K562 (cell line): ENCODE measurements around the gene IGDCC3. TPM values are rescaled to one million over a fixed set of nuclear protein-coding genes. Genes with fewer than 3 reads are reported as not detected.

Experiments
- ATAC-seq: fragments of 200-7000 bp; cut with Tn5 transposase; 3 replicates; pipeline ENCODE4 v1.9.1; 2020; ENCODE audit warnings: moderate library complexity
- BruUV-seq: library from RNA; stranded (reverse); fragments of 400-500 nt; replicated peaks from 2 replicates; lab custom pipeline; 2021; lab: Mats Ljungman, UMichigan
- CTCF ChIA-PET: fragments of 300-600 bp; formaldehyde crosslinking; extraction: SDS; loops from one replicate; lab custom pipeline; 2021; ENCODE audit warnings: low intra/inter-chr PET ratio; lab: Yijun Ruan, JAX
- POLR2A ChIA-PET: fragments of 300-600, 350-650 bp; sonication (Branson Sonifier 250); formaldehyde crosslinking; extraction: SDS; loops from one replicate; lab custom pipeline; 2021; ENCODE audit warnings: antibody characterized with exemption, inconsistent platforms; lab: Yijun Ruan, JAX
- DNase-seq, 4 experiments: peaks; one replicate each; pipeline versions ENCODE4 v3.0.0 to v3.0.0-alpha.2; 2011 to 2018; ENCODE audit warnings: low spot score in 3 of 4, mixed read lengths in 3 of 4; ENCODE audit errors: extremely low read depth in 1 of 4
- FAIRE-seq: peaks from 2 replicates; lab custom pipeline; 2011; peaks lifted over from hg19 to GRCh38; lab: Jason Lieb, UNC
- H2AFZ ChIP-seq: 2 replicates; pipeline ENCODE4 v1.6.0; 2011; ENCODE audit warnings: low read depth, low read length, control low read depth, inconsistent platforms
- H3K27ac ChIP-seq: fragments of 200-600 bp; 3 replicates; pipeline ENCODE4 v1.8.0; 2011; ENCODE audit warnings: low read depth, mild to moderate bottlenecking, control low read depth, inconsistent platforms, low read length, moderate library complexity, mixed read lengths; ENCODE audit errors: extremely low read depth
- H3K27me3 ChIP-seq, 2 experiments: fragments of 300-600 bp in 1 of 2; 2 replicates in 1 of 2; 3 replicates in 1 of 2; pipeline versions ENCODE4 v1.6.0 to v1.8.0; 2011; ENCODE audit warnings: inconsistent platforms in 2 of 2, low read length in 2 of 2, mild to moderate bottlenecking in 1 of 2, mixed read lengths in 1 of 2, moderate library complexity in 1 of 2; ENCODE audit not compliant: control insufficient read depth in 2 of 2, insufficient read depth in 2 of 2
- H3K36me3 ChIP-seq: fragments of 300-600 bp; 3 replicates; pipeline ENCODE4 v1.8.0; 2011; ENCODE audit warnings: mild to moderate bottlenecking, low read length, inconsistent platforms; ENCODE audit not compliant: control insufficient read depth, insufficient read depth
- H3K4me1 ChIP-seq, 2 experiments: fragments of 200-600 bp in 1 of 2; replicated peaks in 1 of 2; 2 replicates in 1 of 2; 3 replicates in 1 of 2; pipeline versions ENCODE4 v1.5.1 to v1.8.0; 2011; ENCODE audit warnings: inconsistent platforms in 2 of 2, low read length in 2 of 2, mild to moderate bottlenecking in 1 of 2, mixed read lengths in 1 of 2, moderate library complexity in 1 of 2; ENCODE audit not compliant: control insufficient read depth in 2 of 2, insufficient read depth in 2 of 2
- H3K4me2 ChIP-seq: 2 replicates; pipeline ENCODE4 v1.6.1; 2011; ENCODE audit warnings: low read length, control low read depth, inconsistent platforms, mixed read lengths; ENCODE audit not compliant: insufficient read depth
- H3K4me3 ChIP-seq: fragments of 200-600 bp; sonication (generic), shearing (Covaris generic); 2 replicates; pipeline ENCODE4 v1.5.1; 2016; ENCODE audit warnings: control low read depth, inconsistent platforms
- H3K79me2 ChIP-seq: fragments of 200-600 bp; 3 replicates; pipeline ENCODE4 v1.8.0; 2011; ENCODE audit warnings: low read length, inconsistent platforms; ENCODE audit not compliant: control insufficient read depth, insufficient read depth
- H3K9ac ChIP-seq, 2 experiments: 2 replicates each; pipeline versions ENCODE4 v1.6.0 to v1.6.1; 2011; ENCODE audit warnings: low read depth in 2 of 2, low read length in 2 of 2, control low read depth in 1 of 2, inconsistent platforms in 1 of 2, mild to moderate bottlenecking in 1 of 2, mixed read lengths in 1 of 2; ENCODE audit not compliant: insufficient read depth in 1 of 2
- H3K9me1 ChIP-seq: one replicate; pipeline ENCODE4 v1.6.0; 2011; ENCODE audit warnings: inconsistent platforms, mild to moderate bottlenecking, low read length, moderate library complexity; ENCODE audit not compliant: control insufficient read depth, insufficient read depth
- H3K9me3 ChIP-seq: replicated peaks from 2 replicates; pipeline ENCODE4 v1.5.1; 2011; ENCODE audit warnings: low read depth, low read length, inconsistent platforms; ENCODE audit not compliant: control insufficient read depth, insufficient read depth
- H4K20me1 ChIP-seq: replicated peaks from 2 replicates; pipeline ENCODE4 v1.6.1; 2011; ENCODE audit warnings: low read length, inconsistent platforms, mixed read lengths; ENCODE audit not compliant: control insufficient read depth, insufficient read depth
- CEBPB ChIP-seq: fragments of 450-650 bp; IDR thresholded peaks from 2 replicates; pipeline ENCODE4 v1.6.1; 2016; ENCODE audit warnings: missing genetic modification characterization, missing compliant biosample characterization
- CREB3 ChIP-seq: fragments of 450-650 bp; conservative IDR thresholded peaks from 2 replicates; pipeline ENCODE4 v1.6.1; 2016; ENCODE audit warnings: missing genetic modification characterization, low read depth, mild to moderate bottlenecking, missing compliant biosample characterization, moderate library complexity
- E2F8 ChIP-seq: fragments of 450-650 bp; IDR thresholded peaks from 2 replicates; pipeline ENCODE4 v1.7.1; 2018; ENCODE audit warnings: mild to moderate bottlenecking, low read depth; ENCODE audit not compliant: partially characterized antibody
- NCOR1 ChIP-seq: fragments of 450-650 bp; IDR thresholded peaks from 2 replicates; pipeline ENCODE4 v1.6.1; 2016; ENCODE audit warnings: mild to moderate bottlenecking, moderate library complexity
- PTTG1 ChIP-seq: fragments of 450-650 bp; IDR thresholded peaks from 2 replicates; pipeline ENCODE4 v1.6.1; 2016; ENCODE audit warnings: low read depth, mild to moderate bottlenecking, missing genetic modification characterization, missing compliant biosample characterization
- SIN3B ChIP-seq: fragments of 450-650 bp; IDR thresholded peaks from 2 replicates; pipeline ENCODE4 v1.6.1; 2017; ENCODE audit warnings: low read depth, mild to moderate bottlenecking, moderate library complexity
- ZNF764 ChIP-seq: fragments of 250-450 bp; sonication (Bioruptor Pico); IDR thresholded peaks from 2 replicates; pipeline ENCODE4 v1.4.0; 2020; ENCODE audit warnings: low read depth, mild to moderate bottlenecking, moderate library complexity
- WGBS: fragments of 100-300 bp; shearing (Covaris generic); methylation state at CpG from one replicate; pipeline ENCODE4 v1.1.6; 2016; ENCODE audit warnings: low coverage, mixed read lengths; ENCODE audit not compliant: insufficient coverage; ENCODE audit errors: missing lambda C conversion rate; 5-methylcytosine and 5-hydroxymethylcytosine counted together
- in situ Hi-C: fragments of 300-500 bp; cut with MboI; formaldehyde crosslinking; loops from 4 replicates; pipeline ENCODE4 v1.15.0; 2018; ENCODE audit warnings: inconsistent platforms, mixed read lengths
- intact Hi-C: fragments of 100-400 bp; cut with micrococcal nuclease; formaldehyde crosslinking; loops from 2 replicates; pipeline ENCODE4 v1.14.2; 2022
- polyA plus RNA-seq, 8 experiments: library from polyadenylated mRNA; depleted of rRNA in 4 of 8; stranded (reverse) in 5 of 8; unstranded in 3 of 8; fragments of >200 nt; fragmentation: Nextera tagmentation in 2 of 8; fragmentation: Illumina TruSeq in 1 of 8; extraction: Ambion mirVana in 2 of 8; extraction: Trizol in 1 of 8; gene quantifications; 2 replicates each; pipeline versions ENCODE4 v1.2.1 to v1.2.3, GENCODE V29; 2011 to 2014; ENCODE audit warnings: inconsistent platforms in 1 of 8, missing spikeins in 1 of 8
- total RNA-seq, 7 experiments: library from RNA; depleted of rRNA in 6 of 7; stranded (reverse); fragments of >200 nt in 6 of 7; fragmentation: Illumina TruSeq in 2 of 7; extraction: Trizol in 2 of 7; gene quantifications; 2 replicates each; pipeline versions ENCODE4 v1.2.1 to v1.2.3, GENCODE V29; 2011 to 2021; ENCODE audit warnings: low replicate concordance in 1 of 7

IGDCC3 gene
- total and polyA plus RNA-seq, 9 of the 15 experiments (the other 6 are each of a cell fraction or from before 2014, with no cell fraction given): not detected

GRCh38 chr15:65360506-65360905 is 17.3 kb downstream of the IGDCC3 start:
- ChIA-PET POLR2A (interaction anchor here (0.6 to 2.0 kb wide), 4 partner anchors 11 to 1086 kb away, joined by 3 to 10 read pairs (median 4); partner anchors contain the start of gene RNU5B-1), CTCF (no interaction called here)
- H3K36me3 ChIP-seq: no peaks in the 10 kb centered on the region

More at GRCh38 chr15:65360506-65360905, 17.3 kb downstream of the IGDCC3 start:
- Histone ChIP-seq H3K4me2 (no peak overlapping the region), H2AFZ (no peak overlapping the region), H4K20me1 (no peaks in the 10 kb centered on the region), H3K4me1 (peaks cover 0 to 10% of the 10 kb centered on the region in 2 experiments; a peak in 4 of 5 replicates), H3K9me3 (no peaks in the 10 kb centered on the region), H3K27ac (no peak overlapping the region), H3K27me3 (peaks cover 22 to 43% of the 10 kb centered on the region in 2 experiments; a peak in 4 of 5 replicates), H3K4me3 (no peak overlapping the region), H3K79me2 (no peaks in the 10 kb centered on the region), H3K9me1 (no peaks in the 10 kb centered on the region), H3K9ac (no peak overlapping the region)
- WGBS: 10% methylated on average over 1 of the region's 1 CpG
- intact Hi-C loops: no loop called here
- BruUV-seq: no TSS peak
- no peak for FAIRE-seq
- ATAC-seq: no peak
- in situ Hi-C loops: no loop called here
- no peak for DNase-seq
- TF ChIP-seq SIN3B: no peak
- TF ChIP-seq CREB3 (tag): no peak
- TF ChIP-seq ZNF764 (CRISPR knock-in tag): no peak
- TF ChIP-seq E2F8: no peak
- TF ChIP-seq PTTG1: no peak
- TF ChIP-seq CEBPB (tag): no peak
- TF ChIP-seq NCOR1: no peak
